Measurements from ENCODE around the gene ZFP36L1.

DNA sequence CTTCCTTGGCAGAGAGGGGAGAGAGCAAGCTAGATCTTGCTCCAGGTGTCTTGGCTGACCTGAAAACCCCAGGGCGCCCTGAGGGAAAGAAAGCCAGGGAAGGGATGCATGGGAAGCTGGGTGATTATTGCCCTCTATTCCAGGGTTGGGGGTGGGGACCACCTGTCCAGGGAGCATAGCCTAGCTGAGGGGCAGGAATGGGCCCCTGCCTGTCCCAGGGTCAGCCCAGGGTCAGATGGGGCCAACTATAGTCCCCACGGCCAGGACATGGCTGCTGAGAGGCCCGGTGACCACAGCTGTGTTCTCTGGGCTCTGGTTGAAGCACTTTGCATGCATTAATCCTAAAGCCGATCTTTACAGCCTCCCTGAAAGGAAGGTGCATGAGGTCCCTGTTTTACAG lies 30.1 kb upstream of the ZFP36L1 start:
- TF ChIP-seq EZH2 (IDR thresholded peaks at IDR 0.05) (no peak), POLR2AphosphoS5 (IDR thresholded peaks at IDR 0.05; ENCODE audit: borderline replicate concordance, low read depth, low read length) (no peak)

Data from SK-N-MC (cell line).